Liver (tissue), 9 donors: ENCODE results near the gene C2CD4C. TPM values are rescaled to one million over a fixed set of nuclear protein-coding genes. Genes with fewer than 3 reads are reported as not detected.

Source experiments
- DNase-seq: peaks from one replicate; pipeline ENCODE4 v3.0.0-alpha.2; 2017; ENCODE audit warnings: low spot score
- H3K27ac ChIP-seq, 2 donors: one replicate each; pipeline ENCODE4 v1.7.0; 2013; ENCODE audit warnings: inconsistent platforms in 2 of 2, low read length in 2 of 2, control low read depth in 1 of 2, low read depth in 1 of 2, mild to moderate bottlenecking in 1 of 2
- H3K27me3 ChIP-seq, 4 donors: one replicate each; pipeline versions ENCODE4 v1.6.1 to v1.7.0; 2013; ENCODE audit warnings: low read length in 3 of 4, inconsistent platforms in 1 of 4, mild to moderate bottlenecking in 1 of 4, moderate library complexity in 1 of 4; ENCODE audit not compliant: control insufficient read depth in 4 of 4, insufficient read depth in 4 of 4
- H3K36me3 ChIP-seq, 4 donors: one replicate each; pipeline versions ENCODE4 v1.6.1 to v1.7.0; 2013; ENCODE audit warnings: low read length in 3 of 4, mild to moderate bottlenecking in 3 of 4, low read depth in 1 of 4, moderate library complexity in 1 of 4; ENCODE audit not compliant: control insufficient read depth in 4 of 4, insufficient read depth in 3 of 4
- H3K4me1 ChIP-seq, 4 donors: one replicate each; pipeline versions ENCODE4 v1.6.1 to v1.7.0; 2013; ENCODE audit warnings: low read length in 3 of 4, mild to moderate bottlenecking in 3 of 4, moderate library complexity in 1 of 4; ENCODE audit not compliant: control insufficient read depth in 4 of 4, insufficient read depth in 4 of 4
- H3K4me3 ChIP-seq, 3 donors: one replicate each; pipeline versions ENCODE4 v1.6.1 to v1.7.0; 2013; ENCODE audit warnings: low read length in 3 of 3, control low read depth in 1 of 3, low read depth in 1 of 3, mild to moderate bottlenecking in 1 of 3
- H3K9ac ChIP-seq, 2 donors: one replicate each; pipeline ENCODE4 v1.7.0; 2013; ENCODE audit warnings: low read length in 2 of 2, mild to moderate bottlenecking in 2 of 2, moderate library complexity in 2 of 2, control low read depth in 1 of 2, low read depth in 1 of 2
- H3K9me3 ChIP-seq, 4 donors: one replicate each; pipeline versions ENCODE4 v1.6.1 to v1.7.0; 2013; ENCODE audit warnings: low read length in 3 of 4; ENCODE audit not compliant: control insufficient read depth in 4 of 4
- ATF3 ChIP-seq: IDR thresholded peaks from 2 replicates; pipeline ENCODE4 v1.6.1; 2016; ENCODE audit warnings: antibody characterized with exemption
- CTCF ChIP-seq: fragments of 150-350 bp; IDR thresholded peaks from 2 replicates; pipeline ENCODE4 v1.5.1; 2017; ENCODE audit warnings: improper control_type of control experiment, low read depth, low read length; ENCODE audit not compliant: missing input control
- EGR1 ChIP-seq, 2 donors: IDR thresholded peaks; 2 replicates each; pipeline ENCODE4 v1.6.1; 2016 to 2018; ENCODE audit warnings: antibody characterized with exemption in 2 of 2, low read depth in 2 of 2
- GABPA ChIP-seq, 2 donors: IDR thresholded peaks in 1 of 2; conservative IDR thresholded peaks in 1 of 2; 2 replicates each; pipeline ENCODE4 v1.6.1; 2016; ENCODE audit warnings: antibody characterized with exemption in 2 of 2, mild to moderate bottlenecking in 1 of 2, moderate library complexity in 1 of 2
- HNF4A ChIP-seq, 2 donors: conservative IDR thresholded peaks; 2 replicates each; pipeline ENCODE4 v1.6.1; 2016; ENCODE audit warnings: antibody characterized with exemption in 2 of 2, mild to moderate bottlenecking in 2 of 2
- HNF4G ChIP-seq: IDR thresholded peaks from 2 replicates; pipeline ENCODE4 v1.6.1; 2016; ENCODE audit warnings: antibody characterized with exemption
- JUND ChIP-seq, 2 donors: IDR thresholded peaks; 2 replicates each; pipeline ENCODE4 v1.6.1; 2016; ENCODE audit warnings: antibody characterized with exemption in 2 of 2
- MAX ChIP-seq: IDR thresholded peaks from 2 replicates; pipeline ENCODE4 v1.6.1; 2016; ENCODE audit warnings: antibody characterized with exemption
- NR2F2 ChIP-seq: IDR thresholded peaks from 2 replicates; pipeline ENCODE4 v1.6.1; 2016; ENCODE audit warnings: antibody characterized with exemption
- REST ChIP-seq: IDR thresholded peaks from 2 replicates; pipeline ENCODE4 v1.6.1; 2016; ENCODE audit warnings: antibody characterized with exemption, mild to moderate bottlenecking
- RXRA ChIP-seq, 2 donors: IDR thresholded peaks; 2 replicates each; pipeline ENCODE4 v1.6.1; 2017 to 2018; ENCODE audit warnings: antibody characterized with exemption in 2 of 2, mild to moderate bottlenecking in 1 of 2
- SP1 ChIP-seq: IDR thresholded peaks from 2 replicates; pipeline ENCODE4 v1.6.1; 2018; ENCODE audit warnings: antibody characterized with exemption, mild to moderate bottlenecking
- TAF1 ChIP-seq: conservative IDR thresholded peaks from 2 replicates; pipeline ENCODE4 v1.6.1; 2016; ENCODE audit warnings: antibody characterized with exemption, mild to moderate bottlenecking
- ZBTB33 ChIP-seq: IDR thresholded peaks from 2 replicates; pipeline ENCODE4 v1.6.1; 2016; ENCODE audit warnings: antibody characterized with exemption
- WGBS: extraction: QIAGEN DNeasy Blood & Tissue Kit; methylation state at CpG from one replicate; pipeline ENCODE4 v1.1.7; 2013; 5-methylcytosine and 5-hydroxymethylcytosine counted together
- polyA plus RNA-seq, 2 donors: library from polyadenylated mRNA; stranded (reverse) in 1 of 2; unstranded in 1 of 2; fragments of 200-250 nt in 1 of 2; fragments of >200 nt in 1 of 2; fragmentation: Nextera tagmentation in 1 of 2; extraction: Ambion mirVana in 1 of 2; gene quantifications; one replicate each; pipeline versions ENCODE4 v1.2.1 to v1.2.3, GENCODE V29; 2013 to 2015
- total RNA-seq, 2 donors: library from RNA; depleted of rRNA; stranded (reverse); fragments of >200 nt; gene quantifications; one replicate each; pipeline ENCODE4 v1.2.3, GENCODE V29; 2014
- donor health status: healthy.
- donor health status: healthy.
- donor health status: healthy.
- donor health status: healthy.
- donor health status: healthy.

The C2CD4C gene
- total and polyA plus RNA-seq, 4 donors, result 0.08 to 0.42 (median 0.19) TPM

- H3K4me3 ChIP-seq, result no peak overlapping the region
- H3K9ac ChIP-seq, result no peak overlapping the region
- no peaks in the 10 kb centered on the region for H3K4me1 ChIP-seq
- H3K36me3 ChIP-seq, result no peaks in the 10 kb centered on the region
- WGBS, result 88% methylated on average over 17 of the region's 17 CpGs
- H3K9me3 ChIP-seq, result no peaks in the 10 kb centered on the region
- peaks cover 0 to 3% (median 0%) of the 10 kb centered on the region in 4 donors for H3K27me3 ChIP-seq
- no peak overlapping the region for H3K27ac ChIP-seq
- DNase-seq, result no peak
- TF ChIP-seq ATF3 (no peak), RXRA (IDR thresholded peaks at IDR 0.05) (no peak), HNF4G (no peak)
Observed at GRCh38 chr19:366205-366783, 42.7 kb downstream of the C2CD4C start.

GRCh38 chr19:364496-365287, 44.3 kb downstream of the C2CD4C start:
- no peak for TF ChIP-seq REST
- TF ChIP-seq TAF1, result no peak
- no peak for TF ChIP-seq NR2F2
- no peak for TF ChIP-seq RXRA (IDR thresholded peaks at IDR 0.05)
- TF ChIP-seq GABPA (IDR thresholded peaks at IDR 0.05 in 1 of 2, conservative IDR thresholded peaks at IDR 0.05 in 1 of 2), result no peak
- TF ChIP-seq ATF3, result no peak
- no peak for TF ChIP-seq SP1
- no peak for TF ChIP-seq CTCF
- TF ChIP-seq JUND (IDR thresholded peaks at IDR 0.05), result no peak
- TF ChIP-seq MAX, result no peak
- no peak for TF ChIP-seq ZBTB33
- TF ChIP-seq EGR1 (IDR thresholded peaks at IDR 0.05; ENCODE audit: low read depth in 2 of 2), result no peak
- TF ChIP-seq HNF4G, result no peak
- TF ChIP-seq HNF4A (conservative IDR thresholded peaks at IDR 0.05), result no peak
- DNase-seq, result no peak
- no peaks in the 10 kb centered on the region for H3K4me1 ChIP-seq
- no peaks in the 10 kb centered on the region for H3K36me3 ChIP-seq
- 61% methylated on average over 17 of the region's 17 CpGs for WGBS
- H3K27ac ChIP-seq, result no peak overlapping the region
- no peaks in the 10 kb centered on the region for H3K9me3 ChIP-seq
- H3K27me3 ChIP-seq, result peaks cover 0 to 3% (median 0%) of the 10 kb centered on the region in 4 donors
- H3K4me3 ChIP-seq, result no peak overlapping the region
- H3K9ac ChIP-seq, result no peak overlapping the region
